Smooth muscle cell (in vitro differentiated cells): ENCODE results near the gene PRKCZ. TPM values are rescaled to one million over a fixed set of nuclear protein-coding genes. Genes with fewer than 3 reads are reported as not detected.

Experiments
- DNase-seq: peaks from one replicate; lab custom pipeline; 2025; ENCODE audit not compliant: unreplicated experiment; lab: John Stamatoyannopoulos, UW
- H2AFZ ChIP-seq: fragments of 200-600 bp; sonication (generic); 2 replicates; pipeline ENCODE4 v1.6.0; 2016; ENCODE audit warnings: antibody characterized with exemption, low read depth, mild to moderate bottlenecking
- H3F3A ChIP-seq: fragments of 200-600 bp; sonication (generic); 2 replicates; pipeline ENCODE4 v1.6.0; 2017; ENCODE audit warnings: antibody characterized with exemption, low read depth
- H3K27ac ChIP-seq: fragments of 200-600 bp; sonication (generic); 2 replicates; pipeline ENCODE4 v1.5.1; 2016; ENCODE audit warnings: low read depth, mild to moderate bottlenecking
- H3K27me3 ChIP-seq: fragments of 200-600 bp; sonication (generic); 2 replicates; pipeline ENCODE4 v1.6.1; 2016; ENCODE audit warnings: low read depth, mild to moderate bottlenecking
- H3K36me3 ChIP-seq: fragments of 200-600 bp; sonication (generic); 2 replicates; pipeline ENCODE4 v1.5.1; 2016; ENCODE audit warnings: low read depth
- H3K4me1 ChIP-seq: fragments of 200-600 bp; sonication (generic); 2 replicates; pipeline ENCODE4 v1.5.1; 2016; ENCODE audit warnings: low read depth
- H3K4me2 ChIP-seq: fragments of 200-600 bp; sonication (generic); 2 replicates; pipeline ENCODE4 v1.6.0; 2016; ENCODE audit warnings: mild to moderate bottlenecking
- H3K4me3 ChIP-seq: fragments of 200-600 bp; sonication (generic); 2 replicates; pipeline ENCODE4 v1.5.1; 2016; ENCODE audit warnings: mild to moderate bottlenecking
- H3K79me2 ChIP-seq: fragments of 200-600 bp; sonication (generic); 2 replicates; pipeline ENCODE4 v1.6.0; 2016; ENCODE audit warnings: low read depth, mild to moderate bottlenecking
- H3K9ac ChIP-seq: fragments of 200-600 bp; sonication (generic); 2 replicates; pipeline ENCODE4 v1.6.0; 2016; ENCODE audit warnings: low read depth
- H3K9me3 ChIP-seq: fragments of 200-600 bp; sonication (generic); replicated peaks from 2 replicates; pipeline ENCODE4 v1.5.1; 2016; ENCODE audit warnings: low read depth
- H4K20me1 ChIP-seq: fragments of 200-600 bp; sonication (generic); 2 replicates; pipeline ENCODE4 v1.6.0; 2016; ENCODE audit warnings: low read depth
- CTCF ChIP-seq: fragments of 200-600 bp; sonication (generic); IDR thresholded peaks from 2 replicates; pipeline ENCODE4 v1.5.1; 2017; ENCODE audit warnings: borderline replicate concordance, mild to moderate bottlenecking, antibody characterized with exemption; ENCODE audit not compliant: insufficient read depth, poor library complexity, severe bottlenecking
- WGBS: methylation state at CpG from one replicate; pipeline ENCODE4 v1.1.7; 2016; ENCODE audit warnings: low lambda C conversion rate; 5-methylcytosine and 5-hydroxymethylcytosine counted together
- polyA plus RNA-seq: library from polyadenylated mRNA; unstranded; fragments of >200 nt; fragmentation: Nextera tagmentation; extraction: Ambion mirVana; gene quantifications from 2 replicates; pipeline ENCODE4 v1.2.1, GENCODE V29; 2016
- total RNA-seq: library from RNA; depleted of rRNA; stranded (reverse); fragments of >200 nt; gene quantifications from 2 replicates; pipeline ENCODE4 v1.2.3, GENCODE V29; 2014

The PRKCZ gene
- total and polyA plus RNA-seq, 2 experiments from 2014 or later: 5.8 to 10.3 TPM

- no peak overlapping the region for H3K9ac ChIP-seq
Measured at GRCh38 chr1:2099886-2100779, 49.9 kb downstream of the PRKCZ start.

GRCh38 chr1:2100780-2101108 lies 50.5 kb downstream of the PRKCZ start:
- DNase-seq: no peak
- 99% methylated on average over 4 of the region's 4 CpGs for WGBS
- Histone ChIP-seq H3K27me3 (no peaks in the 10 kb centered on the region), H3K4me1 (no peaks in the 10 kb centered on the region), H3K9me3 (no peaks in the 10 kb centered on the region), H3F3A (no peaks in the 10 kb centered on the region), H3K9ac (no peak overlapping the region), H3K4me2 (no peak overlapping the region), H3K27ac (no peak overlapping the region), H2AFZ (no peak overlapping the region), H4K20me1 (peaks cover 2% of the 10 kb centered on the region), H3K4me3 (no peak overlapping the region), H3K79me2 (no peaks in the 10 kb centered on the region), H3K36me3 (no peaks in the 10 kb centered on the region)
- TF ChIP-seq CTCF: no peak

More at GRCh38 chr1:2099886-2100779, 49.9 kb downstream of the PRKCZ start:
- no peaks in the 10 kb centered on the region for H3K9me3 ChIP-seq
- no peaks in the 10 kb centered on the region for H3K27me3 ChIP-seq
- no peak overlapping the region for H2AFZ ChIP-seq
- H3K79me2 ChIP-seq: no peaks in the 10 kb centered on the region
- no peak overlapping the region for H3K4me3 ChIP-seq
- TF ChIP-seq CTCF: no peak
- H3K4me1 ChIP-seq: no peaks in the 10 kb centered on the region
- no peaks in the 10 kb centered on the region for H3K36me3 ChIP-seq
- H3K4me2 ChIP-seq: no peak overlapping the region
- DNase-seq: no peak
- no peaks in the 10 kb centered on the region for H3F3A ChIP-seq
- H4K20me1 ChIP-seq: peaks cover 2% of the 10 kb centered on the region
- H3K27ac ChIP-seq: no peak overlapping the region
- 88% methylated on average over 22 of the region's 22 CpGs for WGBS

- no peak for DNase-seq
- no peak overlapping the region for H3K9ac ChIP-seq
- H3K79me2 ChIP-seq: no peaks in the 10 kb centered on the region
- no peak overlapping the region for H3K27ac ChIP-seq
- 95% methylated on average over 16 of the region's 16 CpGs for WGBS
- H2AFZ ChIP-seq: no peak overlapping the region
- no peaks in the 10 kb centered on the region for H3K36me3 ChIP-seq
- no peak overlapping the region for H3K4me2 ChIP-seq
- H3K9me3 ChIP-seq: no peaks in the 10 kb centered on the region
- no peaks in the 10 kb centered on the region for H3K4me1 ChIP-seq
- H3F3A ChIP-seq: no peaks in the 10 kb centered on the region
- no peaks in the 10 kb centered on the region for H3K27me3 ChIP-seq
- peaks cover 2% of the 10 kb centered on the region for H4K20me1 ChIP-seq
- no peak overlapping the region for H3K4me3 ChIP-seq
- no peak for TF ChIP-seq CTCF
Measured at GRCh38 chr1:2101531-2101930, 51.3 kb downstream of the PRKCZ start.

- no peak for TF ChIP-seq CTCF
- peaks cover 2% of the 10 kb centered on the region for H4K20me1 ChIP-seq
- WGBS: 93% methylated on average over 8 of the region's 8 CpGs
- no peak overlapping the region for H3K9ac ChIP-seq
- H3F3A ChIP-seq: no peaks in the 10 kb centered on the region
- H3K4me1 ChIP-seq: no peaks in the 10 kb centered on the region
- no peak overlapping the region for H3K4me3 ChIP-seq
- no peaks in the 10 kb centered on the region for H3K36me3 ChIP-seq
- no peak overlapping the region for H3K27ac ChIP-seq
- H3K9me3 ChIP-seq: no peaks in the 10 kb centered on the region
- H3K27me3 ChIP-seq: no peaks in the 10 kb centered on the region
- H3K4me2 ChIP-seq: no peak overlapping the region
- no peak for DNase-seq
- H3K79me2 ChIP-seq: no peaks in the 10 kb centered on the region
- H2AFZ ChIP-seq: no peak overlapping the region
Measured at GRCh38 chr1:2101946-2102345, 51.7 kb downstream of the PRKCZ start.
